Measurements from ENCODE around the gene MECP2.

- TF ChIP-seq EZH2 (IDR thresholded peaks at IDR 0.05), result no peak
- no peak for TF ChIP-seq POLR2AphosphoS5 (IDR thresholded peaks at IDR 0.05; ENCODE audit: borderline replicate concordance, low read depth, low read length)
These were observed 95.2 kb downstream of the MECP2 start for GRCh38 chrX:154002215-154002719.

All from SK-N-MC (cell line).